AG10803 (cell line): Measurements from ENCODE around the gene TMOD2.
A peak's percentile ranks its signal among the peaks of the same experiment; 100 is the strongest.

Source experiments
- DNase-seq: peaks from one replicate; pipeline ENCODE4 v3.0.0; 2010; ENCODE audit warnings: low read depth
- H3K4me3 ChIP-seq: 2 replicates; pipeline ENCODE4 v1.5.1; 2011; ENCODE audit warnings: mild to moderate bottlenecking, low read length, control low read depth
- CTCF ChIP-seq: conservative IDR thresholded peaks from 2 replicates; pipeline ENCODE4 v1.5.1; 2011; ENCODE audit warnings: mild to moderate bottlenecking, low read length, control low read depth, inconsistent platforms

Gene TMOD2

DNA sequence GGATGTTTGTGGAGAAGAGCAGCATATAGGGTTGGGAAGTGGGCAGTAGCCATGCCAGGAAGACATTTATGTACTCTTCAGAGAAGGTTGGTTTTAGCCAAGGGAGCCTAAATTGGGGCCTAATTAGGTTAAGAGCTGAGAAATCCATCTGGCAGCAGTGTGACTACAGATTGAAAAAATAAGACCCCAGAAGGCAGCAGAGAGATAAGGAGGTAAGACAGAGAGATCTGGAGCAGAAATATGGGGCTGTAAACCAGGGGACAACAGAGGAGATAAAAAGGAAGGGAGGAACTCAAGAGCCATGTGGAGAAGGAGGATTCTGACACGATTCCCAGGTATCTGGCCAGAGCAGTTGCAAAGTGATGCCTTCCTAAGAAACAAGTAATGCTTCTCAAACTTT lies 37.2 kb upstream of the TMOD2 start:
- no peak for DNase-seq
- no peak for TF ChIP-seq CTCF
- H3K4me3 ChIP-seq = no peak overlapping the region

DNA sequence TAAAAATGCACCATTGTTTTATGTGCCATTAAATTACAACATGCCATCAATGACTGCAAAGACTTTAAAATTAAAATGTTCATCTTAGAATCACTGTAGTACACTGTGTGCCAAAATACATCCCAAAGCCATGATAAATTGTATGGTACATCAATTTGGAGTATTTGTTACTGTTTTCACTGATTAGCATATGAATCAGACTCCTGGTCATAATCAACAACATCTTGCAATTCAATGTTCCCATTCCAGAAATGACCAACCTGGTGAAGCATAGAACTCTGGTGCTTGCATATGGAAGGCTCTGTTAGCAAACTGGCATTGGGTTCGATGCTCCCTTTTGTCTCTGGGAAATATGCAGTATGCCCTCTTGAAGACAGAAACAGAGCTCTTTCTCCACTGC lies 36.5 kb upstream of the TMOD2 start:
- TF ChIP-seq CTCF = no peak
- H3K4me3 ChIP-seq = no peak overlapping the region
- no peak for DNase-seq

- TF ChIP-seq CTCF = no peak
- DNase-seq = peak; percentile 6
Observed at GRCh38 chr15:51718219-51718618, 33.2 kb upstream of the TMOD2 start.

GRCh38 chr15:51718746-51719145 lies 32.7 kb upstream of the TMOD2 start:
- TF ChIP-seq CTCF = no peak
- no peak overlapping the region for H3K4me3 ChIP-seq
- no peak for DNase-seq

More at GRCh38 chr15:51718219-51718618, 33.2 kb upstream of the TMOD2 start:
- no peak overlapping the region for H3K4me3 ChIP-seq

GRCh38 chr15:51720201-51720995 lies 31.0 kb upstream of the TMOD2 start:
- H3K4me3 ChIP-seq = no peak overlapping the region
- no peak for DNase-seq
- no peak for TF ChIP-seq CTCF

DNA sequence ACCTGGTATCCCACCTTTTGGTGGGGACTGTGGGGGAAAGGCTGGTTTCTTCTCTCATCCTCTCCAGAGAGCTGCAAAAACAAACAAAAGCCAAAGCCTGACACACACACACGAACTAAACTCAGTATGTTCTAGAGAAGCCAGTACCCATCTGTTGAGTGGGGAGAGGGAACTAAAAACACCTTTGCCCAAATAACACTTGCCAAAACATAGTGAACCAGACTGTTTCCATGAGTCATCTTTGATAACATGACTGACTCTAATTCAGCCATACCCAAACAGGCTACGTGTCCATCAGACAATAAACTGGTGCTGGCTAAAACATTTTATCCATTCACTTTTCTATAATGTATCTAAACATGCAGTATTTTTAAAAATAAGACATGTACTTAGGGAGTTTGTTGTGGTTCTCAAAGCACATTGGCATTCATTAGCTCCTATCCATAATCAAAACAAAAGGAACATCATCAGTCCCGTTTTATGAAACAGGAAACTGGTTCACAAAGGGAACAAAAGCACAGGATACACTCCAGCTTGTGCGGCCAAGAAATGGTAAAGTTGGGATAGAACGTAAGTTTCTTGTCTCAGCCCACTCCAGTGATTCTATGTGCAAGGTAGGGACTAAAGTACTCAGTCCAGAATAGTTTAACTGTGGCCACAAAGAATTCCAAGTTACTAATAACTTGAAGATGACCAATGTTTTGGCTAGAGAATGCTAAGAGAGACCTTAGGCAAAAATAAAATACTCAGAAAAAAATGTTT lies 30.0 kb upstream of the TMOD2 start:
- no peak overlapping the region for H3K4me3 ChIP-seq
- peak; percentile 18 for DNase-seq
- no peak for TF ChIP-seq CTCF

- DNase-seq = no peak
- no peak overlapping the region for H3K4me3 ChIP-seq
Observed at GRCh38 chr15:51724199-51724598, 27.2 kb upstream of the TMOD2 start.

More at GRCh38 chr15:51724199-51724598, 27.2 kb upstream of the TMOD2 start:
- no peak for TF ChIP-seq CTCF
